Measurements from ENCODE around the gene PRELID3B. TPM values are rescaled to one million over a fixed set of nuclear protein-coding genes. Genes with fewer than 3 reads are reported as not detected.

Gene PRELID3B
- 54.2 and 58.4 TPM in 2 replicates for total RNA-seq

DNA sequence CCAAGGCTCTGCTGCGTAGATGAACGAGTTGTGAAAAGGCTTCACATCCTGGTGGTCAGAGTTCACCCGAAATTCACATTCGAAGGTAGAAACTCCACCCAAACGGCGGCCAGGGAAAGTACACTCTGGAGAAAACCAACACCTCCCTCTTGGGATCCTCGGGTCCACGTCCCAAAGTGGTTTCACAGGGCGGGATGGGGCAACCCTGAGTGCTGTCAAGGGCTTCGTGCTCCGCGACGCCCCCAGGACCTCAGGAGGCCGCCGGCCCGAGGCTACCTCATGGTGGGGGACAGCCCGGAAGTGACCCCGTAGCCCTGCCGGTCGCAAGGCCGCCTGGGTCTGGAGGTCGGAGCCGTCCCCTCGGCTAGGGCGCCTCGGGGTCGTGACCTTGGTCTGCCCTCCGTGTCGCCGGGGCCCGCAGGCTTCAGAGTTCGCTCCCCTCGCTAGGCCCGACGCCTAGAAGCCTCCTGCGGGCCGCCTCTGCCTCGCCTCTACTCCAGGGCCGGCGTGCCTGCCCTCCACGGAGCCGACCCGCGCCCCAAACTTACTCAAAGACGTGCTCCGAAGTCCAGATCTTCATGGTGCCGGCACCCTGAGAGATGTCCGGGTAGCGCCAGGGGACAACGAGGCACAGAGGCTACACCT, at the start of gene PRELID3B:
TSS of gene PRELID3B (minus strand) at position 636 of the 645 bp plus-strand sequence. CDS start at position 580, 56 bp downstream.
- H3K27me3 Mint-ChIP-seq, result no peaks in the 10 kb centered on the region
- peak within 1 kb of the TSS; percentile 95 for H3K4me3 Mint-ChIP-seq
- H3K4me1 Mint-ChIP-seq, result peaks cover 52% of the 10 kb centered on the region
- TF ChIP-seq, protein P1, sequence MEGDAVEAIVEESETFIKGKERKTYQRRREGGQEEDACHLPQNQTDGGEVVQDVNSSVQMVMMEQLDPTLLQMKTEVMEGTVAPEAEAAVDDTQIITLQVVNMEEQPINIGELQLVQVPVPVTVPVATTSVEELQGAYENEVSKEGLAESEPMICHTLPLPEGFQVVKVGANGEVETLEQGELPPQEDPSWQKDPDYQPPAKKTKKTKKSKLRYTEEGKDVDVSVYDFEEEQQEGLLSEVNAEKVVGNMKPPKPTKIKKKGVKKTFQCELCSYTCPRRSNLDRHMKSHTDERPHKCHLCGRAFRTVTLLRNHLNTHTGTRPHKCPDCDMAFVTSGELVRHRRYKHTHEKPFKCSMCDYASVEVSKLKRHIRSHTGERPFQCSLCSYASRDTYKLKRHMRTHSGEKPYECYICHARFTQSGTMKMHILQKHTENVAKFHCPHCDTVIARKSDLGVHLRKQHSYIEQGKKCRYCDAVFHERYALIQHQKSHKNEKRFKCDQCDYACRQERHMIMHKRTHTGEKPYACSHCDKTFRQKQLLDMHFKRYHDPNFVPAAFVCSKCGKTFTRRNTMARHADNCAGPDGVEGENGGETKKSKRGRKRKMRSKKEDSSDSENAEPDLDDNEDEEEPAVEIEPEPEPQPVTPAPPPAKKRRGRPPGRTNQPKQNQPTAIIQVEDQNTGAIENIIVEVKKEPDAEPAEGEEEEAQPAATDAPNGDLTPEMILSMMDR (IDR thresholded peaks at IDR 0.05), result no peak
- ATAC-seq (ENCODE audit: low read depth) (peak; percentile 19), DNase-seq (no peak)
- ChIA-PET CTCF (interaction anchor here (0.9 to 1.5 kb wide), 2 partner anchors 13 to 179 kb away, joined by 4 read pairs; no protein-coding TSS in a partner anchor), POLR2A (interaction anchor here (0.5 to 6.2 kb wide), 8 partner anchors 9 to 391 kb away, joined by 3 to 64 read pairs (median 10); partner anchors contain the start of genes ATP5F1E and STX16)
- H3K27ac Mint-ChIP-seq, result peak within 1 kb of the TSS; percentile 91
- intact Hi-C loops (cut with micrococcal nuclease), result loop anchor here (1.0 kb wide), 5 partner anchors 10 to 152 kb away; partner anchors contain the start of genes ATP5F1E and NELFCD
- peaks cover 30% of the 10 kb centered on the region for H3K36me3 Mint-ChIP-seq (ENCODE audit: low read depth)
- no peaks in the 10 kb centered on the region for H3K9me3 Mint-ChIP-seq

DNA sequence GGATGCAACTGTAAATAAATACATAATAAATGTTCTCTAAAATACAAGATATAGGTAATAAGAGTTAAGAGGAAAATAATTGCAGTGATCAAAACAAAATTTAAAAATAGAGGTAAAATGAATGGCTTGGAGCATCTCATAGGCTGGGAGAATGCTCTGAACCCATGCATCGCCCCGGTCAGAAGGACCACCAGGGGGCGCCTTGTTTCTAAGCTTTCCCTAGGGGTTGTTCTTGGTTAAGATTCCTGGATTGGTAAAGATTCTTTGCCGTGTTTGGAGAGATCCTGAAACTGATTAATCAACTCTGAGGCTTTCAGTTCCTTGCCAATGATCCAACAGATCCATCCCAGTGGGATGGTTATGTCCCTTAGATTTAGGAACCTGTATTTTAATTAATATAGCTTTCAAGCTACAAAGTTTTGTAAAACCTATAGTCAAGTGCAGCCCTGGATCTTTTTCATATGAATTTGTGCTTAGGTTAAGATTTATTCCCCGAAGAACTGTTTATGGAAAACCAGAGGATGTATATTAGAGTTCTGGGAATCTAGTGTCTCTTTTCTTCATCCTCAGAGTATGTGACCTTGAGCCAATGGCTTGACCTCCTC, 45.3 kb upstream of the PRELID3B start:
- CTCF ChIA-PET, result interaction anchor here (0.7 to 8.6 kb wide), 37 partner anchors 8 to 408 kb away, joined by 3 to 258 read pairs (median 4); partner anchors contain the start of gene ZNF831
- Mint-ChIP-seq H3K9me3 (no peaks in the 10 kb centered on the region), H3K27ac (peak overlapping the region; percentile 5), H3K27me3 (peaks cover 14% of the 10 kb centered on the region), H3K4me3 (no peak overlapping the region), H3K4me1 (peaks cover 12% of the 10 kb centered on the region), H3K36me3 (ENCODE audit: low read depth) (no peaks in the 10 kb centered on the region)
- TF ChIP-seq, protein P1 (IDR thresholded peaks at IDR 0.05), result peak; percentile 55
- peak; percentile 82 for ATAC-seq (ENCODE audit: low read depth)
- peak; percentile 70 for DNase-seq
- POLR2A ChIA-PET, result interaction anchor here (0.8 to 1.7 kb wide), 8 partner anchors 17 to 134 kb away, joined by 3 to 19 read pairs (median 4); no protein-coding TSS in a partner anchor
- intact Hi-C loops (cut with micrococcal nuclease), result loop anchor here (1.0 to 10.0 kb wide), 6 partner anchors 35 to 317 kb away; no protein-coding TSS in a partner anchor

DNA sequence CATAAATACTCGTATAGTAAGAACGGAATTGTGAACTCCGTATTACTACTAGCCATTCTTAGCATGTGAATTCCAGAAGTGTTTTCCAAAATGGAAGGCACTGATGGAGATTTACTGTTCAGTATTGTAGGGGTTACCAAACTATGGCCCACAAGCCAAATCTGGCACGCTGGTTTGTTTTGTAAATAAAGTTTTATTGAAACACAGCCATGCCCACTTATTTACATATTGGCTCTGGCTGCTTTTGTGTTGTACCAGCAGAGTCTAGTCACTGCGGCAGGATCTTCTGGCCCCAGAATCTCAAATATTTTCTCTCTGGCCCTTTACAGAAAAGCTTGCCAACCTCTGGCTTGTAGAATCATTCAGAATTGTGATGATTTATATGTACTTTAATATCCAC, 44.3 kb upstream of the PRELID3B start:
- ChIA-PET CTCF (interaction anchor here (1.1 to 8.6 kb wide), 19 partner anchors 15 to 409 kb away, joined by 3 to 258 read pairs (median 5); partner anchors contain the start of gene ZNF831), POLR2A (interaction anchor here (1.1 to 1.7 kb wide), 3 partner anchors 16 to 120 kb away, joined by 3 to 19 read pairs (median 10); no protein-coding TSS in a partner anchor)
- no peak for DNase-seq
- H3K4me1 Mint-ChIP-seq, result peaks cover 12% of the 10 kb centered on the region
- intact Hi-C loops (cut with micrococcal nuclease), result loop anchor here (10.0 kb wide), 1 partner anchor 318 kb away; no protein-coding TSS in a partner anchor
- ATAC-seq (ENCODE audit: low read depth), result no peak
- no peaks in the 10 kb centered on the region for H3K36me3 Mint-ChIP-seq (ENCODE audit: low read depth)
- H3K9me3 Mint-ChIP-seq, result no peaks in the 10 kb centered on the region
- no peak overlapping the region for H3K4me3 Mint-ChIP-seq
- H3K27me3 Mint-ChIP-seq, result peaks cover 13% of the 10 kb centered on the region
- no peak overlapping the region for H3K27ac Mint-ChIP-seq
- TF ChIP-seq, protein P1 (IDR thresholded peaks at IDR 0.05), result no peak

DNA sequence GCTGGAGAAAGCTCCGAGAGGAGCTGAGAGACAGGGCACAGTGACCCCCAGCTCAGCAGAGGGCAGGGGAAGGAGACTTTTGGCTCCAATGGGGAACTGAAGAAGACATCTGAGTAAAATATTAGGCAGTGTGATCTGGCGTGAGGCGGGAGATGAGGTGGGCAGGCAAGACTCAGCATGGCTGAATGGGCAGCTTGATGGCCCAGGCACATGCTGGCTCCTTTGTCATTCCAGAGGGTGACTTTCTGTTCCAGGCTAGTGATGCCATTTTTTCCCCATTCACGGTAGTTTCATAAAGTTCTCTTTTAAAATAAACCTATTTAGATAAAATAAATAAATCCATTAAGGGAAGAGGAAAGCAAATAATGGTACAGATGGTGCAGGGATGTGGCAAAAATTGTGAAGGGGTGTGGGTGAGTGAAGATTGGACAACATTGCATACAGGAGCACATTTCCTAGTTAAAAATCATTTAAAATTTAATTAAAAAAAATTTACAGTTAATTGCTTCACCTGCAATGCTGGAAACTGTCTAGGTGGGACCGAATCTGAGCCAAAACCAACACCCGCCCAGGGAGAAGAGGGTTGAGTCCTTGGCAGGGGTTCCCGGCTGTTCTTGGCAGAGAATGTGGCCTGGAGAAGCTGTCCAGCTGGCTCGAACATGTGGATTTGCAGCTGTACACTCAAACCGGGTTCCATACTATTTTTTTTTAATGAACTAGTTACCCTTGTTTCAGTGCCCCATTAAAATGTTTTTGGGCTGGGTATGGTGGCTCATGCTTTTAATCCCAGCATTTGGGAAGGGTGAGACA, 41.7 kb upstream of the PRELID3B start:
- H3K27me3 Mint-ChIP-seq, result peaks cover 21% of the 10 kb centered on the region
- CTCF ChIA-PET, result interaction anchor here (1.2 to 8.6 kb wide), 2 partner anchors 122 to 138 kb away, joined by 3 to 258 read pairs; no protein-coding TSS in a partner anchor

More for the DNA sequence above, 41.7 kb upstream of the PRELID3B start:
- ATAC-seq (ENCODE audit: low read depth) (no peak), DNase-seq (no peak)
- intact Hi-C loops (cut with micrococcal nuclease), result loop anchor here (10.0 kb wide), 1 partner anchor 321 kb away; no protein-coding TSS in a partner anchor
- H3K4me1 Mint-ChIP-seq, result peaks cover 12% of the 10 kb centered on the region
- POLR2A ChIA-PET, result no interaction called here
- TF ChIP-seq, protein P1 (IDR thresholded peaks at IDR 0.05), result no peak
- no peaks in the 10 kb centered on the region for H3K9me3 Mint-ChIP-seq
- H3K27ac Mint-ChIP-seq, result no peak overlapping the region
- no peak overlapping the region for H3K4me3 Mint-ChIP-seq
- H3K36me3 Mint-ChIP-seq (ENCODE audit: low read depth), result no peaks in the 10 kb centered on the region
